ENCODE results near the gene SLC7A8.

The SLC7A8 gene

DNA sequence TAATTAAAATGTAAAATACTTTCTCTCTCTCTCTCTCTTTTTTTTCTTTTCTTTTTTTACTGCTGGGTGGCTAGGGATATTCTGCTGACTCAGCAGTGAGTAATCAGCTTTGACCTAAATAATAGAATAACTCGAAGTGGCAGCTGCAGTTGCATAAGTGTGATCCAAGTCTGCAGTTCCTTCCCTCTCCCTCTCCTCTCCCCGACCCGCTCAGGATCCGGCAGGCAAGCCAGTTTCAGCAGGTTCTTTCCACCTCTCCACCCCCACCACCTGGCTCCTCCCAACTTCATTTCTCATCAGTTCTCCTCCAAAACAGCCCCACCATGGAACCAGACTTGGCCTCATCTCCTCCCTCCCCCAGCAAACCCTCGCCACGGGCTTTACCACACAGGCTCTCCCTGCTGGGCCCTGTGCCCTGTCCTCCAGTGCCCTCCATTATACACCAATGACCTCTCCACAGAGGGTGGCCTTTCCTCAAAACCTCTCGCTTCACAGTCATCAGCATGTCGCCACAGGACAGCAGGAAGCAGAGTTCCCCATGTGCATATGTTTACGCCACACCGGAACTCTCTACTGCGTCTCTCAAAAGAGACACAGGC is 22.4 kb downstream of the SLC7A8 start:
- peaks cover 67% of the 10 kb centered on the region for H3K4me1 Mint-ChIP-seq

DNA sequence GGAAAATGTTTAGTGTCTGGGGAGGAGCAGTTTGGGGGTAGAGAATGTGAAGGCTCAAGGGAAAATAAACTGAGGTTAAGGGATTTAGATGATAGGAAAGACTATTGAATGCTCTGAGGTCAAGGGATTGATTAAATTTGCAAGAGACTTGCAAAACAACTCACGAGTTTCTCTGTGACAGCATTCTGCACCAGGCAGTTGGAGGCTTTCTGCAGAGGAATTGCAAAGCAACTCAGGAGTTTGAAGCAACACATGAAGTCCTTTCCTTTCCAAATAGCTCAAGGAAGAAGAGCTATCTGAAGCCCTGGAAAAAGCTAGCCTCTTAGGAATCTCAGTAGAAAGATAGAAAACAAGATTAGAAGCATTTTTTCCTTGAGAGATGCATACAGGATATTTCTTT is 23.9 kb downstream of the SLC7A8 start:
- TF ChIP-seq, protein P1, sequence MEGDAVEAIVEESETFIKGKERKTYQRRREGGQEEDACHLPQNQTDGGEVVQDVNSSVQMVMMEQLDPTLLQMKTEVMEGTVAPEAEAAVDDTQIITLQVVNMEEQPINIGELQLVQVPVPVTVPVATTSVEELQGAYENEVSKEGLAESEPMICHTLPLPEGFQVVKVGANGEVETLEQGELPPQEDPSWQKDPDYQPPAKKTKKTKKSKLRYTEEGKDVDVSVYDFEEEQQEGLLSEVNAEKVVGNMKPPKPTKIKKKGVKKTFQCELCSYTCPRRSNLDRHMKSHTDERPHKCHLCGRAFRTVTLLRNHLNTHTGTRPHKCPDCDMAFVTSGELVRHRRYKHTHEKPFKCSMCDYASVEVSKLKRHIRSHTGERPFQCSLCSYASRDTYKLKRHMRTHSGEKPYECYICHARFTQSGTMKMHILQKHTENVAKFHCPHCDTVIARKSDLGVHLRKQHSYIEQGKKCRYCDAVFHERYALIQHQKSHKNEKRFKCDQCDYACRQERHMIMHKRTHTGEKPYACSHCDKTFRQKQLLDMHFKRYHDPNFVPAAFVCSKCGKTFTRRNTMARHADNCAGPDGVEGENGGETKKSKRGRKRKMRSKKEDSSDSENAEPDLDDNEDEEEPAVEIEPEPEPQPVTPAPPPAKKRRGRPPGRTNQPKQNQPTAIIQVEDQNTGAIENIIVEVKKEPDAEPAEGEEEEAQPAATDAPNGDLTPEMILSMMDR (IDR thresholded peaks at IDR 0.05): no peak
- H3K36me3 Mint-ChIP-seq (ENCODE audit: low read depth): peaks cover 46% of the 10 kb centered on the region
- no peaks in the 10 kb centered on the region for H3K9me3 Mint-ChIP-seq
- H3K4me3 Mint-ChIP-seq: no peak overlapping the region
- DNase-seq: no peak
- H3K27me3 Mint-ChIP-seq (ENCODE audit: low read depth, poor library complexity): no peaks in the 10 kb centered on the region
- peaks cover 72% of the 10 kb centered on the region for H3K4me1 Mint-ChIP-seq
- peak overlapping the region; percentile 30 for H3K27ac Mint-ChIP-seq

More for the DNA sequence above, 22.4 kb downstream of the SLC7A8 start:
- Mint-ChIP-seq H3K4me3 (peak overlapping the region; percentile 44), H3K36me3 (ENCODE audit: low read depth) (peaks cover 61% of the 10 kb centered on the region), H3K9me3 (no peaks in the 10 kb centered on the region), H3K27ac (peak overlapping the region; percentile 33), H3K27me3 (ENCODE audit: low read depth, poor library complexity) (peaks cover under 1% of the 10 kb centered on the region)
- DNase-seq: no peak
- TF ChIP-seq, protein P1 (IDR thresholded peaks at IDR 0.05): no peak

DNA sequence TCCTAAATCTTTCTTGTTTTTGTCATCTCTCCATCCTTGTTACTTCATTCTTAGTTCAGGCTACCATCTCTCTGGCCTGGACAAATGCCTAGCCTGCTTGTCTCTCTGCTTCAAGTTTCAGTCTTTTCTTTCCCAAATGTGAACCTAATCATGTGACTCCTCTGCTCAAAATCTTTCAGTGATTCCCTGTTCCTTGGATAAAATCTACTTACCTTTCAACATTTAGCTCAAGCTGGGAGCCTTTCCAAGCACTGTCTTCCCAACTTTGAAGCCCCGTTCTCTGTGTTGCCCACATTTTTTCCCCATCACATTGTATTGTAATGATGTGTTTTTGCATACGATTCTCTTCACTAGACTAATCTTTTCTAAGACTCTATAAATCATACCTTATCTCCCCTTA is 24.7 kb downstream of the SLC7A8 start:
- no peak for DNase-seq
- no peaks in the 10 kb centered on the region for H3K9me3 Mint-ChIP-seq
- H3K27me3 Mint-ChIP-seq (ENCODE audit: low read depth, poor library complexity): no peaks in the 10 kb centered on the region
- TF ChIP-seq, protein P1 (IDR thresholded peaks at IDR 0.05): no peak
- H3K27ac Mint-ChIP-seq: no peak overlapping the region
- H3K36me3 Mint-ChIP-seq (ENCODE audit: low read depth): peaks cover 38% of the 10 kb centered on the region
- H3K4me1 Mint-ChIP-seq: peaks cover 80% of the 10 kb centered on the region
- no peak overlapping the region for H3K4me3 Mint-ChIP-seq

DNA sequence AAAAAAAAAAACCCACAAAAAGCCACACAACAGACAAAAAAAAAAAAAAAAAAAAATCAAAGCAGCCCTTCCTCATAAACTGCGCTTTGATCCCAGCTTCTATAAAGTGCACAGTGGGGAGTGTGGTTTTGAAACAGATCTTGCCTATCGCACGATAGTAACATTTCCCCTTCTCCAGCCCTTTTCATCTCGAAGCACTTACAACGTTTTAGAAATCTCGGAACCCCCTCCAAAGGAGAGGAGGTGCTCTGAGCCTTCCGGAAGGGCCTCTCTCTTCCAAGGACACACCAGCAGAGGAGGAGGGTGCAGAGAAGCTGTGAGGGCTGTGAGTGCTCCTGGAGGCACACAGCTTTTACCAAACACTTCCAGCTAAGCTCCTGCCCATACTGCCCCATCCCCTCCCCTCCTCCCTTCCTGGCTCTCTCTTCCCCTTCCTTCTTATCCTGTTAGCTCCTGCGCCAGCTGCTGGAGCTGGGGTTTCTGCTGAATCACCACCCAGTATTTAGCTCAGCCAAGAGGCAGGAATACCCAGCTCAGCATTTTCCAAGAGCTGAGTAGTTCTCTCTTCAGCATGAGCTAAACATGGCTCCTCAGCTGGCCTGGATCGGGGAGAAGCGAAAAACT is 28.4 kb downstream of the SLC7A8 start:
- H3K4me1 Mint-ChIP-seq: peaks cover 62% of the 10 kb centered on the region
- H3K27me3 Mint-ChIP-seq (ENCODE audit: low read depth, poor library complexity): no peaks in the 10 kb centered on the region
- peak overlapping the region; percentile 48 for H3K4me3 Mint-ChIP-seq
- TF ChIP-seq, protein P1 (IDR thresholded peaks at IDR 0.05): no peak
- H3K9me3 Mint-ChIP-seq: no peaks in the 10 kb centered on the region
- peaks cover 39% of the 10 kb centered on the region for H3K36me3 Mint-ChIP-seq (ENCODE audit: low read depth)
- peak overlapping the region; percentile 89 for H3K27ac Mint-ChIP-seq
- DNase-seq: no peak

DNA sequence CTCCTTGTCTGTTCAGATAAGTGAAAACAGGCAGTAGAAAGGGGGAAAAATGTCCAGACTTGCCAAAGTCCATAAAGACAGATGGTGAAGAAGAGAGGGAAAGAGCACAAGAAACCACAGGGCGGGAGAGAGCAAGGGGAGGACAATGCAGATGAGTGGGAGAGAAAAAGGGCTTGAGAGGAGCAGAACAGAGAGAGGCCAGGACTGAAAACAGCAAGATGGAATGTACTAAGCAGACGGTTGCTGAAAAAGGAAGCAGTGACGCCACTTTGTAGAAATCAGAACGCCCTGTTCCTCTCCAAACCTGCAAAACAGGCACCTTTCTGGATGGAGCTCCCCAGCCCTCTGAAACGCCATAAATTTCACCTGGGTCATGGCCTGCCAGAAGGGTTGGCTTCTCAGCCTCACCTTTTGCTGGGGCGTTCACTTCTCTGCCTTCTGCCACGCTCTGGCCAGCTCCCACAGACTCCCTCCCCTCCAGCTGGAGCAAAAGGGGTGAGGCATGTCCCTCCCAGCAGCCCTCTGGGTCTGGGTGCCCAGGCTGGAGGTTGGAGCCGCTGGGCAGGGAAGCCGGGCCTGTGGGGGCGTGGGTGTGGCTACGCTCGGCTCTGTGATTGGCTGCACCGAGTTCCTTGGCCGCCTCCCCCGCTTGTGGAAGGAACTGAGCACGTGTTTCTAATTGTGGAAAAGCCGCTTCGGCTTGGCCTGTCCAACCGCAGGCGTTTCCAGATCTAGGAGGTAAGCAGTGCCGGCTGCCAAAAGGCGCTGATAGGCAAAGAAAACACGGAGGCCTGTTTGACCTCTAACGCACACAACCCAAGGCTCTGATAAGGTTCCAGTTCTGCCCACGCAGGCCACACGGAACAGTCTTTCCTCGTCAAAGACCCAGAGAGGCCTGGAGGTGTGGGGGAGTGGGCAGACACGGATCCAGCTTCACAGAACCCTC is 29.3 kb downstream of the SLC7A8 start:
- Mint-ChIP-seq H3K4me3 (peak overlapping the region; percentile 34), H3K9me3 (peaks cover 3% of the 10 kb centered on the region), H3K27me3 (ENCODE audit: low read depth, poor library complexity) (no peaks in the 10 kb centered on the region), H3K36me3 (ENCODE audit: low read depth) (peaks cover 42% of the 10 kb centered on the region), H3K27ac (peak overlapping the region; percentile 96), H3K4me1 (peaks cover 59% of the 10 kb centered on the region)
- TF ChIP-seq, protein P1 (IDR thresholded peaks at IDR 0.05): no peak
- peak; percentile 42 for DNase-seq
